HG02610 (cell line): Measurements from ENCODE around the gene LRRC27.
"Not testable (repeated sequence)": the region's sequence is repeated elsewhere in the genome, so short reads cannot be mapped to it uniquely, and the experiment has no call there.

ENCODE experiments used
- ATAC-seq: cut with Tn5 transposase; IDR thresholded peaks from one replicate; pipeline ENCODE4 v1.9.1; 2021; ENCODE audit warnings: mild to moderate bottlenecking, moderate library complexity; ENCODE audit not compliant: unreplicated experiment

Gene LRRC27

GRCh38 chr10:132371641-132372081 is 39.7 kb downstream of the LRRC27 start:
- no peak for ATAC-seq

- no peak for ATAC-seq
These were observed 40.6 kb downstream of the LRRC27 start for GRCh38 chr10:132372516-132373095.

GRCh38 chr10:132373241-132373955 is 41.4 kb downstream of the LRRC27 start:
- ATAC-seq: no peak

GRCh38 chr10:132374176-132374575 is 42.2 kb downstream of the LRRC27 start:
- ATAC-seq: no peak

- ATAC-seq: no peak
These were observed 42.6 kb downstream of the LRRC27 start for GRCh38 chr10:132374612-132375011.

- no peak for ATAC-seq
These were observed 43.3 kb downstream of the LRRC27 start for GRCh38 chr10:132375116-132375794.

GRCh38 chr10:132375795-132376297 is 43.9 kb downstream of the LRRC27 start:
- no peak for ATAC-seq

- no peak for ATAC-seq
These were observed 44.4 kb downstream of the LRRC27 start for GRCh38 chr10:132376394-132376851.

- no peak for ATAC-seq
These were observed 45.3 kb downstream of the LRRC27 start for GRCh38 chr10:132377326-132377725.

- not testable (repeated sequence) for ATAC-seq
These were observed 47.0 kb downstream of the LRRC27 start for GRCh38 chr10:132379026-132379425.

- not testable (repeated sequence) for ATAC-seq
These were observed 49.0 kb downstream of the LRRC27 start for GRCh38 chr10:132380986-132381385.

- ATAC-seq: no peak
These were observed 49.7 kb downstream of the LRRC27 start for GRCh38 chr10:132381741-132382140.

GRCh38 chr10:132382231-132382922 is 50.4 kb downstream of the LRRC27 start:
- ATAC-seq: no peak

GRCh38 chr10:132383101-132383500 is 51.1 kb downstream of the LRRC27 start:
- no peak for ATAC-seq

- no peak for ATAC-seq
These were observed 51.8 kb downstream of the LRRC27 start for GRCh38 chr10:132383751-132384196.

- ATAC-seq: no peak
These were observed 52.8 kb downstream of the LRRC27 start for GRCh38 chr10:132384618-132385388.

GRCh38 chr10:132385389-132385667 is 53.3 kb downstream of the LRRC27 start:
- ATAC-seq: no peak

GRCh38 chr10:132385721-132386418 is 53.9 kb downstream of the LRRC27 start:
- no peak for ATAC-seq

GRCh38 chr10:132386419-132386831 is 54.4 kb downstream of the LRRC27 start:
- no peak for ATAC-seq

GRCh38 chr10:132386896-132387295 is 54.9 kb downstream of the LRRC27 start:
- ATAC-seq: not testable (repeated sequence)
